Measurements from ENCODE around the gene TUBA1C.
A peak's percentile ranks its signal among the peaks of the same experiment; 100 is the strongest.
"Not testable (repeated sequence)": the region's sequence is repeated elsewhere in the genome, so short reads cannot be mapped to it uniquely, and the experiment has no call there.

TUBA1C gene

GRCh38 chr12:49284672-49285071 lies 19.8 kb downstream of the TUBA1C start:
- no peak for DNase-seq

GRCh38 chr12:49287876-49288275 lies 23.0 kb downstream of the TUBA1C start:
- no peak for DNase-seq

GRCh38 chr12:49288412-49288853 lies 23.6 kb downstream of the TUBA1C start:
- DNase-seq = peak; percentile 80

GRCh38 chr12:49288922-49289555 lies 24.2 kb downstream of the TUBA1C start:
- DNase-seq = no peak

GRCh38 chr12:49292729-49293055 lies 27.8 kb downstream of the TUBA1C start:
- no peak for DNase-seq

- no peak for DNase-seq
Measured at GRCh38 chr12:49293056-49293956, 28.4 kb downstream of the TUBA1C start.

GRCh38 chr12:49294086-49294803 lies 29.4 kb downstream of the TUBA1C start:
- no peak for DNase-seq

GRCh38 chr12:49294804-49295081 lies 29.9 kb downstream of the TUBA1C start:
- DNase-seq = no peak

- DNase-seq = no peak
Measured at GRCh38 chr12:49295082-49295936, 30.4 kb downstream of the TUBA1C start, which contains the start of gene PRPH. TSS of gene PRPH (plus strand) at chr12:49295147. CDS start at chr12:49295201, 54 bp downstream.

GRCh38 chr12:49296034-49296835 lies 31.4 kb downstream of the TUBA1C start:
- peak; percentile 84 for DNase-seq

GRCh38 chr12:49296836-49297694 lies 32.2 kb downstream of the TUBA1C start:
- DNase-seq = peak; percentile 62

- DNase-seq = no peak
Measured at GRCh38 chr12:49297695-49298060, 32.8 kb downstream of the TUBA1C start.

- no peak for DNase-seq
Measured at GRCh38 chr12:49298160-49298559, 33.3 kb downstream of the TUBA1C start.

GRCh38 chr12:49301760-49302159 lies 36.9 kb downstream of the TUBA1C start:
- peak; percentile 72 for DNase-seq

- no peak for DNase-seq
Measured at GRCh38 chr12:49304161-49304560, 39.3 kb downstream of the TUBA1C start.

GRCh38 chr12:49305762-49306510 lies 41.1 kb downstream of the TUBA1C start:
- DNase-seq = no peak

GRCh38 chr12:49309386-49309785 lies 44.5 kb downstream of the TUBA1C start:
- no peak for DNase-seq

GRCh38 chr12:49310451-49311000 lies 45.6 kb downstream of the TUBA1C start:
- DNase-seq = not testable (repeated sequence)

GRCh38 chr12:49314811-49315210 lies 49.9 kb downstream of the TUBA1C start:
- DNase-seq = no peak

GRCh38 chr12:49317118-49317517 lies 52.2 kb downstream of the TUBA1C start:
- not testable (repeated sequence) for DNase-seq

Measured in stimulated activated CD8-positive, alpha-beta memory T cell treated with anti-CD3 and anti-CD28 coated beads, Interleukin-4, amount 100 ng/mL, for 48 hours (primary cell).